K562 (cell line): Measurements from ENCODE around the gene ZNF562. TPM values are rescaled to one million over a fixed set of nuclear protein-coding genes. Genes with fewer than 3 reads are reported as not detected.
A peak's percentile ranks its signal among the peaks of the same experiment; 100 is the strongest.

Experiments
- CBFB ChIP-seq: sonication (generic); formaldehyde crosslinking; IDR thresholded peaks from 2 replicates; pipeline ENCODE4 v1.4.0; 2020; ENCODE audit warnings: mild to moderate bottlenecking, missing genetic modification reagents
- CREB1 ChIP-seq, 2 experiments: sonication (generic) in 1 of 2; formaldehyde crosslinking in 1 of 2; IDR thresholded peaks; 2 replicates each; pipeline versions ENCODE4 v1.6.1 to v1.8.0; 2012 to 2022; ENCODE audit warnings: inconsistent platforms in 1 of 2, mild to moderate bottlenecking in 1 of 2, missing genetic modification reagents in 1 of 2, moderate library complexity in 1 of 2
- CTBP1 ChIP-seq: fragments of 450-650 bp; IDR thresholded peaks from 2 replicates; pipeline ENCODE4 v1.6.1; 2016; ENCODE audit warnings: borderline replicate concordance
- ERF ChIP-seq: fragments of 450-650 bp; formaldehyde crosslinking; IDR thresholded peaks from 2 replicates; pipeline ENCODE4 v1.4.0; 2020; ENCODE audit warnings: mild to moderate bottlenecking, mixed read lengths
- ETV6 ChIP-seq, 3 experiments: fragments of 150-350 bp in 1 of 3; sonication (generic) in 1 of 3; formaldehyde crosslinking in 1 of 3; IDR thresholded peaks; 2 replicates each; pipeline versions ENCODE4 v1.6.1 to v1.8.0; 2014 to 2022; ENCODE audit warnings: borderline replicate concordance in 2 of 3, low read depth in 2 of 3, antibody characterized with exemption in 1 of 3, low read length in 1 of 3, mild to moderate bottlenecking in 1 of 3, missing genetic modification reagents in 1 of 3
- FOXP1 ChIP-seq: sonication (generic); formaldehyde crosslinking; IDR thresholded peaks from 2 replicates; pipeline ENCODE4 v1.8.0; 2022; ENCODE audit warnings: mild to moderate bottlenecking, missing genetic modification reagents
- HMGN3 ChIP-seq: IDR thresholded peaks from 2 replicates; pipeline ENCODE4 v1.6.1; 2011; ENCODE audit warnings: borderline replicate concordance, low read depth, mild to moderate bottlenecking, mixed read lengths, low read length; ENCODE audit not compliant: insufficient read length; ENCODE audit errors: extremely low read depth
- ILF3 ChIP-seq: fragments of 450-650 bp; IDR thresholded peaks from 2 replicates; pipeline ENCODE4 v1.6.1; 2018; ENCODE audit warnings: antibody characterized with exemption, mild to moderate bottlenecking, moderate library complexity, borderline replicate concordance
- KDM4B ChIP-seq, 2 experiments: fragments of 450-650 bp in 1 of 2; sonication (generic) in 1 of 2; IDR thresholded peaks; 2 replicates each; pipeline ENCODE4 v1.6.1; 2016 to 2017; ENCODE audit warnings: borderline replicate concordance in 2 of 2, antibody characterized with exemption in 1 of 2, low read depth in 1 of 2, mild to moderate bottlenecking in 1 of 2
- KLF6 ChIP-seq: fragments of 250-450 bp; sonication (Bioruptor Pico); IDR thresholded peaks from 2 replicates; pipeline ENCODE4 v1.4.0; 2020; ENCODE audit warnings: mild to moderate bottlenecking, moderate library complexity, borderline replicate concordance
- MCM2 ChIP-seq: fragments of 450-650 bp; IDR thresholded peaks from 2 replicates; pipeline ENCODE4 v1.6.1; 2017; ENCODE audit warnings: low read depth, mild to moderate bottlenecking
- MNT ChIP-seq, 2 experiments: fragments of 450-650 bp; conservative IDR thresholded peaks; 2 replicates each; pipeline ENCODE4 v1.6.1; 2017; ENCODE audit warnings: mild to moderate bottlenecking in 2 of 2, moderate library complexity in 2 of 2
- MXD1 ChIP-seq: fragments of 250-450 bp; sonication (Bioruptor Pico); IDR thresholded peaks from 2 replicates; pipeline ENCODE4 v1.8.0; 2021; ENCODE audit warnings: borderline replicate concordance, mild to moderate bottlenecking, moderate library complexity; ENCODE audit not compliant: poor library complexity, severe bottlenecking
- MYC ChIP-seq, 2 experiments: fragments of 250-450 bp in 1 of 2; sonication (Bioruptor Pico) in 1 of 2; IDR thresholded peaks; 2 replicates each; pipeline versions ENCODE4 v1.5.1 to v1.6.1; 2012 to 2021; ENCODE audit warnings: low read depth in 2 of 2, borderline replicate concordance in 1 of 2, improper control_type of control experiment in 1 of 2, low read length in 1 of 2, mild to moderate bottlenecking in 1 of 2, moderate library complexity in 1 of 2
- NRF1 ChIP-seq, 2 experiments: fragments of 450-650 bp; IDR thresholded peaks in 1 of 2; conservative IDR thresholded peaks in 1 of 2; 2 replicates each; pipeline ENCODE4 v1.6.1; 2014; ENCODE audit warnings: mild to moderate bottlenecking in 2 of 2
- POLR2A ChIP-seq: fragments of 450-650 bp; conservative IDR thresholded peaks from 2 replicates; pipeline ENCODE4 v1.6.1; 2016
- POLR2G ChIP-seq: fragments of 200-400 bp; formaldehyde crosslinking; IDR thresholded peaks from 2 replicates; pipeline ENCODE4 v1.6.1; 2017; ENCODE audit warnings: low read depth, mild to moderate bottlenecking, antibody characterized with exemption, low read length, moderate library complexity
- SIN3A ChIP-seq, 2 experiments: fragments of 150-350 bp in 1 of 2; IDR thresholded peaks; 2 replicates each; pipeline ENCODE4 v1.6.1; 2011 to 2016; ENCODE audit warnings: borderline replicate concordance in 2 of 2, low read depth in 2 of 2, low read length in 2 of 2, mild to moderate bottlenecking in 2 of 2, moderate library complexity in 2 of 2; ENCODE audit not compliant: control insufficient read depth in 1 of 2
- TAF1 ChIP-seq: IDR thresholded peaks from 2 replicates; pipeline ENCODE4 v1.6.1; 2011; ENCODE audit warnings: mild to moderate bottlenecking, low read length, moderate library complexity; ENCODE audit not compliant: insufficient read depth, control insufficient read depth, severe bottlenecking; ENCODE audit errors: extremely low read depth
- UBTF ChIP-seq, 2 experiments: IDR thresholded peaks; 2 replicates each; pipeline ENCODE4 v1.6.1; 2012; ENCODE audit warnings: improper control_type of control experiment in 2 of 2, low read depth in 2 of 2, low read length in 2 of 2, borderline replicate concordance in 1 of 2
- polyA plus RNA-seq, 8 experiments: library from polyadenylated mRNA; depleted of rRNA in 4 of 8; stranded (reverse) in 5 of 8; unstranded in 3 of 8; fragments of >200 nt; fragmentation: Nextera tagmentation in 2 of 8; fragmentation: Illumina TruSeq in 1 of 8; extraction: Ambion mirVana in 2 of 8; extraction: Trizol in 1 of 8; gene quantifications; 2 replicates each; pipeline versions ENCODE4 v1.2.1 to v1.2.3, GENCODE V29; 2011 to 2014; ENCODE audit warnings: inconsistent platforms in 1 of 8, missing spikeins in 1 of 8
- total RNA-seq, 7 experiments: library from RNA; depleted of rRNA in 6 of 7; stranded (reverse); fragments of >200 nt in 6 of 7; fragmentation: Illumina TruSeq in 2 of 7; extraction: Trizol in 2 of 7; gene quantifications; 2 replicates each; pipeline versions ENCODE4 v1.2.1 to v1.2.3, GENCODE V29; 2011 to 2021; ENCODE audit warnings: low replicate concordance in 1 of 7

Gene ZNF562
- total and polyA plus RNA-seq, 9 of the 15 experiments (the other 6 are each of a cell fraction or from before 2014, with no cell fraction given): 11.8 to 46.9 (median 20.8) TPM

- TF ChIP-seq HMGN3 (no peak), ERF (CRISPR knock-in tag) (0 out of 2 replicates have a peak, but pooled peaks have one; percentile 26), CREB1 (IDR thresholded peaks at IDR 0.05) (peak; percentile 81), CREB1 (CRISPR knock-in tag; IDR thresholded peaks at IDR 0.05) (peak; percentile 94), NRF1 (conservative IDR thresholded peaks at IDR 0.05 in 1 of 2, IDR thresholded peaks at IDR 0.05 in 1 of 2) (0 out of 4 replicates have a peak, but pooled peaks of 1 of the 2 experiments have one; percentile 13), UBTF (IDR thresholded peaks at IDR 0.05; ENCODE audit: borderline replicate concordance in 1 of 2, low read depth in 2 of 2, low read length in 2 of 2) (peak; percentile 73 to 76; a peak in 3 of 4 replicates), TAF1 (peak; percentile 67), MCM2 (no peak), KLF6 (peak; percentile 22; the same call in 1 of the 2 replicates), MXD1 (CRISPR knock-in tag) (peak; percentile 39), ILF3 (no peak), KDM4B (IDR thresholded peaks at IDR 0.05; ENCODE audit: borderline replicate concordance in 2 of 2, low read depth in 1 of 2) (peak in 1 of 2 experiments; percentile 73; a peak in 1 of 4 replicates), MNT (conservative IDR thresholded peaks at IDR 0.05) (peak; percentile 83 to 90), FOXP1 (CRISPR knock-in tag) (0 out of 2 replicates have a peak, but pooled peaks have one; percentile 57), SIN3A (IDR thresholded peaks at IDR 0.05; ENCODE audit: borderline replicate concordance in 2 of 2, control insufficient read depth in 1 of 2, low read depth in 2 of 2, low read length in 2 of 2) (peak in 1 of 2 experiments; percentile 47; a peak in 2 of 4 replicates), ETV6 (IDR thresholded peaks at IDR 0.05; ENCODE audit: borderline replicate concordance in 1 of 2, low read depth in 2 of 2, low read length in 1 of 2) (no peak), ETV6 (CRISPR knock-in tag; IDR thresholded peaks at IDR 0.05; ENCODE audit: borderline replicate concordance) (0 out of 2 replicates have a peak, but pooled peaks have one; percentile 4), POLR2G (peak; percentile 93), CTBP1 (peak; percentile 85), CBFB (CRISPR knock-in tag) (no peak), POLR2A (peak; percentile 93), MYC (IDR thresholded peaks at IDR 0.05; ENCODE audit: low read depth, low read length) (peak; percentile 90), MYC (CRISPR knock-in tag; IDR thresholded peaks at IDR 0.05; ENCODE audit: borderline replicate concordance, low read depth) (peak; percentile 91; the same call in 1 of the 2 replicates)
Measured at GRCh38 chr19:9674663-9675357, at the start of gene ZNF562 (continued).
